Psoas muscle (tissue), 8 donors: ENCODE data around the gene ANKRD28. TPM values are rescaled to one million over a fixed set of nuclear protein-coding genes. Genes with fewer than 3 reads are reported as not detected.

ENCODE experiments used
- ATAC-seq, 4 donors: fragments of 200-7000 bp; cut with Tn5 transposase; one replicate each; pipeline ENCODE4 v1.9.1; 2020; ENCODE audit warnings: moderate library complexity in 3 of 4, mild to moderate bottlenecking in 2 of 4
- DNase-seq, 2 donors: peaks; one replicate each; pipeline ENCODE4 v3.0.0-alpha.2; 2020
- H3K27ac ChIP-seq: fragments of 200-600 bp; one replicate; pipeline ENCODE4 v1.8.0; 2022
- H3K27me3 ChIP-seq, 3 donors: fragments of 200-600 bp in 1 of 3; one replicate each; pipeline versions ENCODE4 v1.6.1 to v1.8.0; 2013 to 2022; ENCODE audit warnings: low read length in 2 of 3, mild to moderate bottlenecking in 2 of 3, moderate library complexity in 1 of 3; ENCODE audit not compliant: insufficient read depth in 3 of 3
- H3K36me3 ChIP-seq, 2 donors: fragments of 200-600 bp in 1 of 2; one replicate each; pipeline versions ENCODE4 v1.6.1 to v1.8.0; 2013 to 2022; ENCODE audit warnings: low read depth in 1 of 2, mild to moderate bottlenecking in 1 of 2, moderate library complexity in 1 of 2; ENCODE audit not compliant: insufficient read depth in 1 of 2
- H3K4me1 ChIP-seq: fragments of 200-600 bp; one replicate; pipeline ENCODE4 v1.8.0; 2022
- H3K4me3 ChIP-seq: fragments of 200-600 bp; one replicate; pipeline ENCODE4 v1.8.0; 2022; ENCODE audit warnings: mild to moderate bottlenecking
- H3K9me3 ChIP-seq: fragments of 200-600 bp; one replicate; pipeline ENCODE4 v1.8.0; 2022
- WGBS, 3 donors: extraction: QIAGEN DNeasy Blood & Tissue Kit; methylation state at CpG; one replicate each; pipeline versions ENCODE4 v1.1.6 to v1.1.7; 2013; 5-methylcytosine and 5-hydroxymethylcytosine counted together
- intact Hi-C, 2 donors: fragments of 100-400 bp; cut with DNase I; formaldehyde crosslinking; loops; one replicate each; pipeline versions ENCODE4 v1.11.0 to v1.14.2; 2022
- long read RNA-seq, 2 donors: library from polyadenylated mRNA; unstranded; transcript quantifications; one replicate each; pipeline ENCODE4 v2.0.0, GENCODE V29; 2021
- polyA plus RNA-seq, 3 donors: library from polyadenylated mRNA; stranded (reverse); fragments of 200-250 nt; gene quantifications; one replicate each; pipeline ENCODE4 v1.2.3, GENCODE V29; 2013
- total RNA-seq, 4 donors: library from RNA; stranded (reverse); fragmentation: NEBNext Ultra II Directional in 2 of 4; extraction: Animal tissue kit (Norgen Biotek cat#: 25700) in 2 of 4; gene quantifications; one replicate each; pipeline versions ENCODE4 v1.2.1 to v1.2.4, GENCODE V29; 2021 to 2023
- TF ChIP-seq, protein P1 (sequence below): fragments of 200-600 bp; IDR thresholded peaks from one replicate; pipeline ENCODE4 v1.8.0; 2022; ENCODE audit warnings: antibody characterized with exemption
- donor health status: healthy with polysubstance abuse.
- donor health status: DM: no; HTN: no; CAD: no; lungs with moderate emphysema.
- donor health status: Bipolar disorder and iron deficiency.
- donor health status: healthy.
- donor health status: DM: yes; HTN: yes; CAD: no.
- donor health status: DM: no; HTN: no; CAD: no.
- donor health status: DM: no; HTN: no; CAD: no.
- donor health status: DM: yes; HTN: yes; CAD: no.

The ANKRD28 gene
- total RNA-seq (10 to 100 TPM; 40.8 to 90.8 (median 76.8) TPM), polyA plus RNA-seq (10 to 100 TPM; 32.4 to 72.4 (median 34.4) TPM)
- long read RNA-seq, donor 1, full-length matches to known transcripts = 15 of 53 reads
- long read RNA-seq, donor 1, partial matches to known transcripts = 19 of 53 reads
- long read RNA-seq, donor 1, other reads (novel, unspliced or antisense) = 19 of 53 reads
- long read RNA-seq, donor 2, full-length matches to known transcripts = 13 of 78 reads
- long read RNA-seq, donor 2, partial matches to known transcripts = 13 of 78 reads
- long read RNA-seq, donor 2, other reads (novel, unspliced or antisense) = 52 of 78 reads

- TF ChIP-seq, protein P1, sequence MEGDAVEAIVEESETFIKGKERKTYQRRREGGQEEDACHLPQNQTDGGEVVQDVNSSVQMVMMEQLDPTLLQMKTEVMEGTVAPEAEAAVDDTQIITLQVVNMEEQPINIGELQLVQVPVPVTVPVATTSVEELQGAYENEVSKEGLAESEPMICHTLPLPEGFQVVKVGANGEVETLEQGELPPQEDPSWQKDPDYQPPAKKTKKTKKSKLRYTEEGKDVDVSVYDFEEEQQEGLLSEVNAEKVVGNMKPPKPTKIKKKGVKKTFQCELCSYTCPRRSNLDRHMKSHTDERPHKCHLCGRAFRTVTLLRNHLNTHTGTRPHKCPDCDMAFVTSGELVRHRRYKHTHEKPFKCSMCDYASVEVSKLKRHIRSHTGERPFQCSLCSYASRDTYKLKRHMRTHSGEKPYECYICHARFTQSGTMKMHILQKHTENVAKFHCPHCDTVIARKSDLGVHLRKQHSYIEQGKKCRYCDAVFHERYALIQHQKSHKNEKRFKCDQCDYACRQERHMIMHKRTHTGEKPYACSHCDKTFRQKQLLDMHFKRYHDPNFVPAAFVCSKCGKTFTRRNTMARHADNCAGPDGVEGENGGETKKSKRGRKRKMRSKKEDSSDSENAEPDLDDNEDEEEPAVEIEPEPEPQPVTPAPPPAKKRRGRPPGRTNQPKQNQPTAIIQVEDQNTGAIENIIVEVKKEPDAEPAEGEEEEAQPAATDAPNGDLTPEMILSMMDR = peak; percentile 36
- peaks cover 19% of the 10 kb centered on the region for H3K4me1 ChIP-seq
These were observed at the start of gene ANKRD28 for GRCh38 chr3:15797642-15798303. TSS of gene ANKRD28 (minus strand) at chr3:15797979. CDS start at chr3:15796521, 1,458 bp downstream.

GRCh38 chr3:15847239-15847638 is 49.5 kb upstream of the ANKRD28 start:
- DNase-seq (no peak), ATAC-seq (no peak)
- peaks cover 6% of the 10 kb centered on the region for H3K9me3 ChIP-seq
- H3K27ac ChIP-seq = peak overlapping the region; percentile 53
- no peak overlapping the region for H3K4me3 ChIP-seq
- H3K4me1 ChIP-seq = peaks cover 28% of the 10 kb centered on the region
- TF ChIP-seq, protein P1 = no peak
- H3K27me3 ChIP-seq = no peaks in the 10 kb centered on the region
- no peaks in the 10 kb centered on the region for H3K36me3 ChIP-seq
- intact Hi-C loops = no loop called here

More at GRCh38 chr3:15797642-15798303, at the start of gene ANKRD28:
- H3K27ac ChIP-seq = peak within 1 kb of the TSS; percentile 86
- H3K36me3 ChIP-seq = no peaks in the 10 kb centered on the region
- intact Hi-C loops = no loop called here
- ATAC-seq (peak; percentile 66 to 75 (median 72)), DNase-seq (no peak)
- WGBS, 3 donors = 0 to 2% (median 2%) methylated on average over 6 of the region's 6 CpGs
- peak within 1 kb of the TSS; percentile 65 for H3K4me3 ChIP-seq
- H3K9me3 ChIP-seq = no peaks in the 10 kb centered on the region
- H3K27me3 ChIP-seq = no peaks in the 10 kb centered on the region

GRCh38 chr3:15846606-15847005 is 48.8 kb upstream of the ANKRD28 start:
- ATAC-seq = peak in 2 of 4 donors; percentile 16 to 50
- H3K27ac ChIP-seq = peak overlapping the region; percentile 53
- intact Hi-C loops = no loop called here

GRCh38 chr3:15845475-15845874 is 47.7 kb upstream of the ANKRD28 start:
- intact Hi-C loops = no loop called here
- Histone ChIP-seq H3K4me3 (no peak overlapping the region), H3K9me3 (peaks cover 6% of the 10 kb centered on the region), H3K27ac (peak overlapping the region; percentile 53), H3K4me1 (peaks cover 24% of the 10 kb centered on the region), H3K27me3 (no peaks in the 10 kb centered on the region), H3K36me3 (no peaks in the 10 kb centered on the region)
- TF ChIP-seq, protein P1 = no peak
- no peak for DNase-seq
- ATAC-seq = peak; percentile 33 to 84 (median 79)
- 62 to 63% (median 63%) methylated on average over 3 of the region's 3 CpGs for WGBS, 3 donors

More at GRCh38 chr3:15846606-15847005, 48.8 kb upstream of the ANKRD28 start:
- Histone ChIP-seq H3K4me1 (peaks cover 28% of the 10 kb centered on the region), H3K36me3 (no peaks in the 10 kb centered on the region), H3K4me3 (no peak overlapping the region), H3K9me3 (peaks cover 6% of the 10 kb centered on the region), H3K27me3 (no peaks in the 10 kb centered on the region)
- no peak for DNase-seq
- TF ChIP-seq, protein P1 = no peak
